Measurements from ENCODE around the gene RAB22A. TPM values are rescaled to one million over a fixed set of nuclear protein-coding genes. Genes with fewer than 3 reads are reported as not detected.
A peak's percentile ranks its signal among the peaks of the same experiment; 100 is the strongest.

Gene RAB22A
- total and polyA plus RNA-seq, 2 of the 4 experiments (the other 2 are of a cell fraction), result 8.2 to 8.4 TPM

GRCh38 chr20:58307270-58307669 lies 2.2 kb upstream of the RAB22A start:
- no peak overlapping the region for H2AFZ ChIP-seq (replicated peaks; ENCODE audit: low read length, poor library complexity)
- no peak overlapping the region; a peak in 1 of 4 replicates for H4K8ac ChIP-seq (ENCODE audit: low read depth in 2 of 2, low read length in 2 of 2)
- no peak overlapping the region for H2BK20ac ChIP-seq (ENCODE audit: low read depth, low read length)
- no CpG with 5 or more reads among the region's 7 CpGs for WGBS, 2 experiments (ENCODE audit: extremely low coverage in 2 of 2, insufficient read length in 1 of 2)
- H3K4me1 ChIP-seq (ENCODE audit: control insufficient read depth, insufficient read depth, low read length), result peaks cover 6% of the 10 kb centered on the region
- peak overlapping the region; percentile 2; the same call in 1 of the 2 replicates for H3K4me2 ChIP-seq (ENCODE audit: low read depth, low read length)
- no peaks in the 10 kb centered on the region; the same call in 1 of the 2 replicates for H4K20me1 ChIP-seq (ENCODE audit: insufficient read depth, low read length)
- no peak overlapping the region for H3K18ac ChIP-seq (ENCODE audit: low read depth, low read length)
- no peak overlapping the region for H2AK5ac ChIP-seq (ENCODE audit: low read depth, low read length)
- H2BK15ac ChIP-seq (ENCODE audit: low read depth, low read length), result no peak overlapping the region
- no peak overlapping the region for H3K4me3 ChIP-seq (ENCODE audit: insufficient read depth, low read depth, low read length)
- peaks cover 6% of the 10 kb centered on the region for H3K36me3 ChIP-seq (ENCODE audit: control insufficient read depth, insufficient read depth, low read length)
- intact Hi-C loops (cut with micrococcal nuclease) (no loop called here), dilution Hi-C loops (cut with HindIII; ENCODE audit: low sequenced_read_pairs, unreplicated experiment) (no loop called here), in situ Hi-C loops (cut with MboI; ENCODE audit: low sequenced_read_pairs) (no loop called here)
- H3K9me3 ChIP-seq (ENCODE audit: control insufficient read depth, insufficient read depth, low read length), result no peaks in the 10 kb centered on the region
- no peak overlapping the region for H2BK120ac ChIP-seq (ENCODE audit: low read depth, low read length)
- H2BK5ac ChIP-seq (ENCODE audit: low read depth, low read length, poor library complexity, severe bottlenecking), result peak overlapping the region; percentile 10
- no peak overlapping the region for H3K14ac ChIP-seq (replicated peaks; ENCODE audit: low read depth, low read length)
- no peak overlapping the region for H3K23ac ChIP-seq (ENCODE audit: low read depth, low read length)
- no peak overlapping the region for H3K27ac ChIP-seq (ENCODE audit: insufficient read depth, low read length)
- POLR2A ChIA-PET (ENCODE audit: unreplicated experiment), result no interaction called here
- BruUV-seq (replicated peaks), result no TSS peak
- TF ChIP-seq RAD21 (IDR thresholded peaks at IDR 0.05; ENCODE audit: low read length) (no peak), NFE2L2 (IDR thresholded peaks at IDR 0.05; ENCODE audit: low read depth, low read length) (no peak), SMC3 (IDR thresholded peaks at IDR 0.05; ENCODE audit: low read depth, low read length) (no peak), ELK1 (IDR thresholded peaks at IDR 0.05; ENCODE audit: borderline replicate concordance, low read depth, low read length) (no peak)
- no peak overlapping the region for H2AK9ac ChIP-seq (replicated peaks; ENCODE audit: low read depth, low read length, poor library complexity)
- no peaks in the 10 kb centered on the region for H3K27me3 ChIP-seq (ENCODE audit: control insufficient read depth, insufficient read depth, low read length)
- H3K56ac ChIP-seq (ENCODE audit: extremely low read depth, insufficient read depth, low read length), result no peak overlapping the region
- peaks cover 10% of the 10 kb centered on the region for H3K9me1 ChIP-seq (ENCODE audit: insufficient read depth, low read length)
- CTCF ChIA-PET, result no interaction called here
- H3K9ac ChIP-seq (ENCODE audit: low read depth, low read length), result no peak overlapping the region
- H4K5ac ChIP-seq (ENCODE audit: low read depth, low read length), result no peak overlapping the region
- DNase-seq, result no peak
- H3K79me1 ChIP-seq (ENCODE audit: low read depth in 1 of 2, low read length in 2 of 2), result peaks cover 16 to 77% of the 10 kb centered on the region in 2 experiments
- H4K91ac ChIP-seq (ENCODE audit: insufficient read depth, low read depth, low read length), result no peak overlapping the region
- H3K4ac ChIP-seq (ENCODE audit: low read depth, low read length), result no peak overlapping the region
- no peak for ATAC-seq (ENCODE audit: low read depth)

All from IMR-90 (cell line).